ENCODE measurements around the gene TPT1. TPM values are rescaled to one million over a fixed set of nuclear protein-coding genes. Genes with fewer than 3 reads are reported as not detected.

The TPT1 gene
- polyA plus RNA-seq, 2 of the 4 experiments (the other 2 are of a cell fraction), result 2,486 to 3,850 TPM

DNA sequence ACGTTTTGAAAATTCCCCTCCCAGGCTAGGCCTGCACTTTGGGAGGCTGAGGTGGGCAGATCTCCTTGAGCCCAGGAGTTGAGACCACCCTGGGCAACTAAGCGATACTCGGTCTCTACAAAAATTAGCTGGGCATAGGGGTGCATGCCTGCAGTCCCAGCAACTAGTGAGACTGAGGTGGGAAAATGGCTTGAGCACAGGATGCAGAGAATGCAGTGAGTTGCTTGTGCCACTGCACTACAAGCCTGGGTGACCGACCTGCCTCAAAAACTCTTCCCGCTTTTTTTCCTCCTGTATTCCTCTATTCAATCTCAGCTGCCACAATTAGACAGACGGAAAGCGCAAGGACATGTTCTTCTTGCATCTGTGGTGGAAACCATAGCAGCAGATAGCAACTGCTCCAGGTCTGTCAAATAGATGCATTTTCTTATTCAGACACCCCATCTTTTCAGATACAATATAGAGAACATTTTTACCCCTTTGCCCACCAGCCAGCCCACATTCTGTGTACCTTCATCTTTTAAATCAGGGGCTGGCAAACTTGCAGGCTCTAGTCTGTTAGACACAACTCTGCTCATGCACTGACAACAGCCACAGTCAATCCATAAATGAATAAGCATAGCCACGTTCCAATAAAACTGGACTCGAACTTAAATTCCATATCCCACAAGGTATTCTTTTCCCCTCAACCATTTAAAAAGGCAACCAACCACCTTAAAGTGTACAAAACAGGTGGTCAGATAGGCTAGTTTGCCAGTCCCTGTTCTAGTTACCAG, 4.8 kb downstream of the TPT1 start:
- 78% methylated on average over 9 of the region's 9 CpGs for WGBS (ENCODE audit: missing lambda C conversion rate)
- no peaks in the 10 kb centered on the region for H3K9me3 ChIP-seq
- peaks cover 79% of the 10 kb centered on the region for H3K4me1 ChIP-seq
- peak overlapping the region; percentile 90; the same call in 2 of the 3 replicates for H3K4me2 ChIP-seq
- POLR2A ChIA-PET, result no interaction called here
- ATAC-seq (no peak), FAIRE-seq (no peak), DNase-seq (ENCODE audit: low read depth in 1 of 2, low spot score in 1 of 2) (no peak)
- no peak for TF ChIP-seq JUNB (IDR thresholded peaks at IDR 0.05)
- TF ChIP-seq POLR2AphosphoS2 (conservative IDR thresholded peaks at IDR 0.05; ENCODE audit: low read length), result peak; percentile 81; the same call in 1 of the 2 replicates
- no peak for TF ChIP-seq RNF2 (IDR thresholded peaks at IDR 0.05; ENCODE audit: borderline replicate concordance, low read depth)
- TF ChIP-seq BHLHE40 (IDR thresholded peaks at IDR 0.05; ENCODE audit: low read depth, low read length), result no peak
- TF ChIP-seq HOXA7 (CRISPR knock-in tag; IDR thresholded peaks at IDR 0.05), result peak; percentile 34; the same call in 1 of the 2 replicates
- no peak for TF ChIP-seq NPAS2 (CRISPR knock-in tag; IDR thresholded peaks at IDR 0.05; ENCODE audit: borderline replicate concordance)
- TF ChIP-seq HOXB13 (CRISPR knock-in tag; IDR thresholded peaks at IDR 0.05; ENCODE audit: low read depth), result no peak
- no peak for TF ChIP-seq ATOH8 (CRISPR knock-in tag; IDR thresholded peaks at IDR 0.05; ENCODE audit: low read depth)
- TF ChIP-seq SMC3 (IDR thresholded peaks at IDR 0.05), result no peak
- TF ChIP-seq ZNF302 (CRISPR knock-in tag; IDR thresholded peaks at IDR 0.05), result no peak
- TF ChIP-seq, protein P1, sequence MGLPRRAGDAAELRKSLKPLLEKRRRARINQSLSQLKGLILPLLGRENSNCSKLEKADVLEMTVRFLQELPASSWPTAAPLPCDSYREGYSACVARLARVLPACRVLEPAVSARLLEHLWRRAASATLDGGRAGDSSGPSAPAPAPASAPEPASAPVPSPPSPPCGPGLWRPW (IDR thresholded peaks at IDR 0.05), result no peak
- TF ChIP-seq TFCP2L1 (CRISPR knock-in tag; IDR thresholded peaks at IDR 0.05), result no peak
- TF ChIP-seq FOSB (CRISPR knock-in tag; IDR thresholded peaks at IDR 0.05), result no peak
- TF ChIP-seq EHF (CRISPR knock-in tag; IDR thresholded peaks at IDR 0.05), result no peak
- no peak for TF ChIP-seq CEBPB (IDR thresholded peaks at IDR 0.05)
- TF ChIP-seq, protein P2, sequence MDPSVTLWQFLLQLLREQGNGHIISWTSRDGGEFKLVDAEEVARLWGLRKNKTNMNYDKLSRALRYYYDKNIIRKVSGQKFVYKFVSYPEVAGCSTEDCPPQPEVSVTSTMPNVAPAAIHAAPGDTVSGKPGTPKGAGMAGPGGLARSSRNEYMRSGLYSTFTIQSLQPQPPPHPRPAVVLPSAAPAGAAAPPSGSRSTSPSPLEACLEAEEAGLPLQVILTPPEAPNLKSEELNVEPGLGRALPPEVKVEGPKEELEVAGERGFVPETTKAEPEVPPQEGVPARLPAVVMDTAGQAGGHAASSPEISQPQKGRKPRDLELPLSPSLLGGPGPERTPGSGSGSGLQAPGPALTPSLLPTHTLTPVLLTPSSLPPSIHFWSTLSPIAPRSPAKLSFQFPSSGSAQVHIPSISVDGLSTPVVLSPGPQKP (IDR thresholded peaks at IDR 0.05; ENCODE audit: low read depth, low read length), result no peak
- peak in 1 of 2 experiments; percentile 16; a peak in 1 of 5 replicates for TF ChIP-seq JUN (IDR thresholded peaks at IDR 0.05)
- no peak for TF ChIP-seq ZC3H11A (IDR thresholded peaks at IDR 0.05)
- CTCF ChIA-PET, result interaction anchor here (1.2 kb wide), 1 partner anchor 10 kb away, joined by 4 read pairs; no protein-coding TSS in a partner anchor
- H3K4me3 ChIP-seq, result no peak overlapping the region
- H3K27ac ChIP-seq, result no peak overlapping the region

- ChIA-PET POLR2A (no interaction called here), CTCF (interaction anchor here (0.6 kb wide), 1 partner anchor 27 kb away, joined by 3 read pairs; no protein-coding TSS in a partner anchor)
- no peak for ATAC-seq
- H3K4me2 ChIP-seq, result peak overlapping the region; percentile 90
- H3K9me3 ChIP-seq, result no peaks in the 10 kb centered on the region
- peaks cover 82% of the 10 kb centered on the region for H3K4me1 ChIP-seq
- H3K4me3 ChIP-seq, result no peak overlapping the region
- no peak for DNase-seq (ENCODE audit: low read depth in 1 of 2, low spot score in 1 of 2)
- H3K27ac ChIP-seq, result 0 out of 6 replicates have a peak overlapping the region, but pooled peaks of 1 of the 2 experiments have one; percentile 8
- FAIRE-seq, result no peak
- WGBS (ENCODE audit: missing lambda C conversion rate), result 82% methylated on average over 3 of the region's 3 CpGs
- TF ChIP-seq BCL3 (IDR thresholded peaks at IDR 0.05) (no peak), EP300 (IDR thresholded peaks at IDR 0.05) (no peak), PBX3 (IDR thresholded peaks at IDR 0.05) (no peak), POLR2AphosphoS2 (conservative IDR thresholded peaks at IDR 0.05; ENCODE audit: low read length) (peak; percentile 28; the same call in 1 of the 2 replicates), RARB (CRISPR knock-in tag; IDR thresholded peaks at IDR 0.05) (no peak; the same call in 1 of the 2 replicates), MAZ (IDR thresholded peaks at IDR 0.05; ENCODE audit: borderline replicate concordance, low read depth, low read length) (no peak), RAD21 (conservative IDR thresholded peaks at IDR 0.05 in 1 of 2, IDR thresholded peaks at IDR 0.05 in 1 of 2) (no peak), NFE2L2 (conservative IDR thresholded peaks at IDR 0.05; ENCODE audit: low read length) (no peak), KDM5A (IDR thresholded peaks at IDR 0.05) (no peak), EHF (CRISPR knock-in tag; IDR thresholded peaks at IDR 0.05) (no peak), TP53 (CRISPR knock-in tag; IDR thresholded peaks at IDR 0.05) (no peak), SMC3 (IDR thresholded peaks at IDR 0.05) (no peak), HEYL (CRISPR knock-in tag; IDR thresholded peaks at IDR 0.05) (no peak), CBX2 (IDR thresholded peaks at IDR 0.05; ENCODE audit: borderline replicate concordance, low read depth) (no peak), NR3C1 (IDR thresholded peaks at IDR 0.05) (no peak), ZNF302 (CRISPR knock-in tag; IDR thresholded peaks at IDR 0.05) (no peak), POLR2A (IDR thresholded peaks at IDR 0.05; ENCODE audit: low read length) (no peak), MAFK (IDR thresholded peaks at IDR 0.05; ENCODE audit: partially characterized antibody) (no peak), JUN (IDR thresholded peaks at IDR 0.05) (peak in 1 of 2 experiments; percentile 18; a peak in 2 of 5 replicates), SREBF2 (IDR thresholded peaks at IDR 0.05) (no peak)
Observed at GRCh38 chr13:45335397-45336024, 5.5 kb downstream of the TPT1 start.

Measured in A549 (cell line).